SK-N-DZ (cell line): Measurements from ENCODE around the gene TMEM115.

ENCODE experiments used
- DNase-seq: peaks from one replicate; pipeline ENCODE4 v3.0.0-alpha.2; 2015; ENCODE audit warnings: low spot score

The TMEM115 gene

DNA sequence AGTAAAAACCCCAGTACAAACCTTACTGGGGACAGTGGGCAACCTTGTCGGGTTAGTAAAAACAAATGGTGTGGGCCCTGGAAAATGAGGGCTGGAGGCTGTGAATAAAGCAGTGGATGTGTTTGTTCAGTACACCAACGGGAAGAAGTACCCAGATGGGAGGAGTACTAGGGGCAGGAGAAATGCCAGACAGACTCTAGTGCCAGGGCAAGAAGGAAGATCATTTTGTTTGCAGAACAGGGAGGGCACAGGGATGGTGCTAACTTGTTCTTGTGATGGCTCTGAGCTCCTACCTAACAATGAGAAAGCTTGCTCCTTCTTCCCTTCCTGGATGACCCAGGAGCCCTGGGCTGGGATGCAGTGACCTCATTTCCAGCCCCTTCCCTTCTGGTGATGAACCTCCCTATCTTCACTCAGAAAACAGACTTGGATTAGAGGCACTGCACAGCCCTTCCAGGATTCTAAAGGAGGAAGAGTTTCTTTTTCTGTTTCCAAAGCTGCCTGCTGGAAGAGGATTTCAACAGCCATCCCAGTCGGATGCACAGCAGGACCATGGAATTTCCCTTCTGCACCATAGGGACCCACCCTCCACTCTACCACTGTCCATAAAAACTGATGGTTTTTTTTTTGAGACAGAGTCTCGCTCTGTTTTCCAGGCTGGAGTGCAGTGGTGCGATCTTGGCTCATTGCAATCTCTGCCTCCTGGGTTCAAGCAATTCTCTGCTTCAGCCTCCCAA lies 24.8 kb downstream of the TMEM115 start:
- DNase-seq, result no peak

DNA sequence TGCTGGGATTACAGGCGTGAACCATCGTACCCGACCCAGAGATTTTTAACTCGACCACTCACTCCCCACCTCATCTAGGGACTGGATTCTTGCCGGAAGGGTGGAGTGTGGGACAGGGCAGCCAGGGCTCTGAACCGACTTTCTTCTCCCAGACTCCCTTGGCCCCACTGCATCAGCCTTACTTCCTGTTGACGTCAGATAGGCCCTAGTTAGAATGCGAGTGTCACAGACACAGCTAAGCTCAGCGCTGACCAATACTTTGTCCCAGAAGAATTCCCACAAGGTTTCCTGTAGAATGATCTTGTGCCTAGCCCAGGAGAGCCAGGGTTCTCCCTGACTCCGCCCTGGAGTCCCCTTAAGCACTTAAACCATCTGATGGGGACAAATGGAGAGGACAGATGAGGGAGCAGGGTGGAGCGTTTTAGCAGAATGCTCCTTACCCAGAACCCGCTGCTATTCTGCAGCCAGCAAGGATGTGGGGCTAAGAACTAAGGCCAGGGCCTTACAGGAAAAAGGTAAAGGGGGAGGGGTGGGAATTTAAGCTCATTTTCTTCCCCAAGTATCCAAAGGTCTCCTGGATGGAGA lies 25.5 kb downstream of the TMEM115 start:
- DNase-seq, result no peak

DNA sequence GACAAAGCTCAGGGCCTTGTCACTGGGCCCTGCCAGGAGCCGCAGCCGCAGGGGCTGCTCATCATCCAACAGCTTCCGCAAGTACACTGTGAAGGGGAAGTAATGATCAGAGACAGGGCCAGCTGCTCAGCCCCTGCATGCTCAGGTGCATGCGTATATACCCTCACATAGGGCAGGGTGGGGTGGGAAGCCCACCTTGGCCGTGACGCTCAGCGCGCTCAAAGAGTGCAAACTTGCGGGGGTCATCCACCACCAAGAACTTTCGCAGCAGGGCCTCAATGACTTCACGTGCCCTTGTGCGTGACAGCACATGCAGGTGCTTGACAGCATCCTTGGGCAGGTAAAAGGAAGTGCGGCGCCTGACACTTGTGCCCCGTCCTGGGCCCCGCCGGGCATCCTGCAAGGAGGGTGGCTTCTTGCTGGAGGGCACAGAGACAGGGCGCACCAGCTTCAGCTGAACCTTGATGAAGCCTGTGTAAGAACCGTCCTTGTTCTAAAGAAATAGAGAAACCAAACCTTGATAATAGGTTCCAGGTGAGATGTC lies 27.9 kb downstream of the TMEM115 start:
- no peak for DNase-seq

DNA sequence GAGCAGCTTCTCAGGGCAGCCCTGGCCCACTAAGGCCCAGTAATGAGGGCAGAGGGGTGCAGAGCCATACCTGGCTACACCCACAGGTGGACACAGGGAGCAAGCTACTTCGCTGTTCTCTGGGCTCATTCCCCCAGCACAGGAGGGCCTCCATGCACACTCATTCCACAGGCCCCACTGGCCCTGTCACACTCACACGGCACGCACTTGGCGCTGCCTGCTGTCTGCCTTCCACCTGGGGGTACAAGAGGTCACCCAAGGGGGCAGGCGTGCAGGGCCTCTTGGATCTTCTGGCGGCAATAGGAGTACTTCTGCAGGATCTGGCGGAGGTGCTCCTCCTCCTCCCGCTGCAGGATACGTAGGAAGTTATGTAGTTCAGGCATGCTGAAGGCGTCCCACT lies 29.0 kb downstream of the TMEM115 start:
- DNase-seq, result no peak

DNA sequence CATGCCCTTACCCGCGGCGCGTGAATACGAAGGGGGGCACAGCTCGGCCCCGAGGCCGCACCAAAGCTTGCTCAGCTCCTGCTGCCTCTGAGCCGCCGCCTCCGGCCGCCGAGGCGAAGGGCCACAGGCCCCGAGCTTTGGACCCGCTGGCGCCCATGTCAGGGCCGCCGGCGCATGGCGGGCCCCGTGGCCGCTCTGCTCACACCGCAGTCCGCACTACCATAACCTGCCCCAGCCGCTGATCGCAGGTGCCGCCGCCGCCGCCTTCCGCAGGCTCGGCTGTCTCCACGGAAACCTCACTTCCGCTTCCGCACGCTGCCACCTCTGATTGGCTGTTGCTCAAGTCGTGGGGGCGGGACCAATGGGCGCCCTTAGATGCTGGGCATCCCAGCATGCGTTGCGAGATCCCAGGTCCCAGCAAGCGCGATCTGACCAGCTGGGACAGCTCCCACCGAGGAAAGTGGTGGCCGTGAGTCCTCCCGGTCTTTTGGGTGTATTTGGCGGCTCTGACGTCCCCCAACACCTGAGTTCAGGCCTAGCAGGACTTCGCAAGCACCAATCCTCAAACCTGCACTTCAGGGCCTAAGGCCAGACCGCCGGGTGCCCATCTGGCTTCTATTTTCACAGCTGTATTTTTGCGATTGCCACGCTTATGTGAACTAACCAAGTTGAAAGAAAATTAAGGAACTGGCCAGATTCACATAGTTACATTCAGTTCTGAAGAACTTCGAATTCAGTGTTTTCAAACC lies 31.2 kb downstream of the TMEM115 start, which contains the start of gene TUSC2:
Gene TUSC2, minus strand, starts transcription at position 281 of the 749 bp plus-strand sequence. Its CDS starts 124 bp downstream, at position 157.
- peak; percentile 95 for DNase-seq

DNA sequence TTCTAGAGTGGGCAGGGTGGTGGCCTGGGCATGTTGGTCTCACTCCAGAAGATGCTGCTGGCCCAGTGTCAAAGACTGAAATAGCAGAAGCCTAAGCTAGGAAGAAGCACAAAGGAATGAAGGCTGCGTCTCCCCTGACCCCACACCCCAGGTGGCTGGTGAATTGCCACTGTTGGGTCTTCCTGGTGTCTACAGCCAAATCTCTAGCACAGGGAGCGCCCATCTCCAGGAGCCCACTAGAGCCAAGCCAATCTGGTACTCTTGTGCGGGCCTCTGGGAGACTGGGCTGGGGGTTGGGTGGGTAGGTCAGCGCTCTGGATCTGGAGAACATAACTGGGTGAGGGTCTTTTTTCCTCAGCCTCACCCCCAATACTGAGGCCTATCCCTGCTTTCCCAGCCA lies 32.2 kb downstream of the TMEM115 start:
- no peak for DNase-seq

DNA sequence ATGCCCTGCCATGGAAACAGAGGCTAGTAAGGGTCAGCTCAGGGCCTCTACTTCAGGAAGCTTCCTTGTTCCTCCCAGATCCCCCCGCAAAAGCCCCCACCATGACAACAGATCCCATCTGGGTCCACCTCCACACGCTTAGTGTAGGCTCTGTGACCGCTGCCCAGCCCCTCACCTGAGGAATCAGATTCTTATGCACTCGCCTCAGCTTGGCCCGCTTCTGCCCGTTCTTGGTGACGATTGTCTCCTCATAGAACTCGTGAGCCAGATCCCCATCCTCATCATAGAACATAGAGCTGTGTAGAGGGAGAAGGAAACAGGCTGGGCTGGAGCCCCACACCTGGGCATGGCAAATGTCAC lies 33.2 kb downstream of the TMEM115 start:
- no peak for DNase-seq

DNA sequence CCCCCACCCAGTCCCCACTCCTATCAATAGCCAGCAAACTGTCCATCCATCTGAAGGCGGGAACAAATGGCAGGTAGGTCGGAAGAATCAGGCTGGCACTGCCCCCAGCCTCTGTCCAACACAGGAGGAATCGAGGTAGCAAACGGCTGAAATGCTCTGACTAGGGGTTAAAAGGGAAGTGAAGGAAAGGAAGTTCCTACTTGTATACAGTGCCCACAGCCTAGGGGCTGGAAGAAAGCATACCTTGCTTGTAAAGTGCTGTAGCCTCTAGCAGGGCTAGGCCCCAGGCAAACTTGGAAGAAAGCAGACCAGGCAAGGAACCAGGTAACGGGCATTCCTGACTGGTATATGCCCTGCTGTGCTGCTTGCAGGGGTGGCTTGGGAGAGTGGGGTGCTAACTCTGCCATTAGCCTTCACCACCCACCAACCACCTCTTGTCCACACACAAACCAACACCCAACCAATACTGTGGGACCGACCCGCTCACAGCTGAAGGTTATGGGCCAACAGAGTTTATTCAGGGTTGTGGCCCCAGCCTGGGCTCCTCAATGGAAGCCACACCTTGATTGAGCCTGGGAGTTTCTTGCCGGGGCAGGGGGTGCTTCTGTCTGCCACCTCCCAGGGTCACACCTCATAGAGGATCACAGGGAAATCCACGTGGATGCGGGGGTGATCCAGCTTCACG lies 33.7 kb downstream of the TMEM115 start:
- no peak for DNase-seq

DNA sequence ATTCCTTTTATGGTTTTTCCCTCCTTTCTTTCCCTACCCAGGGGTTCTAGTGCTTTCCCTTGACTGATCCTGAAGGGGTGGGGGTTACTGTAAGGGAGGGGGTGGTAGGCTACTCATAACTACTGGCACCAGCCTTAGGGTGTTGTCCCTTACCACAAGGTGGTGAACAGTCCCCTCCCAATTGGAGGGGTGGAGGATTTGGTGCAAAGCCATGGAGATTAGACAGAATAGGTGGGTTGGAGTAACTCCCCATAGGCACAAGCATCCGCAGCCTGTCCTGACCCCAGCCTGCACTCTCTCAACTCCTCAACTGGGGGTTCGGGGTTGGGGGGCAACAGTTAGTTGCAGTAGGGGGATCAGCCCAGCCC lies 34.2 kb downstream of the TMEM115 start:
- DNase-seq, result no peak

DNA sequence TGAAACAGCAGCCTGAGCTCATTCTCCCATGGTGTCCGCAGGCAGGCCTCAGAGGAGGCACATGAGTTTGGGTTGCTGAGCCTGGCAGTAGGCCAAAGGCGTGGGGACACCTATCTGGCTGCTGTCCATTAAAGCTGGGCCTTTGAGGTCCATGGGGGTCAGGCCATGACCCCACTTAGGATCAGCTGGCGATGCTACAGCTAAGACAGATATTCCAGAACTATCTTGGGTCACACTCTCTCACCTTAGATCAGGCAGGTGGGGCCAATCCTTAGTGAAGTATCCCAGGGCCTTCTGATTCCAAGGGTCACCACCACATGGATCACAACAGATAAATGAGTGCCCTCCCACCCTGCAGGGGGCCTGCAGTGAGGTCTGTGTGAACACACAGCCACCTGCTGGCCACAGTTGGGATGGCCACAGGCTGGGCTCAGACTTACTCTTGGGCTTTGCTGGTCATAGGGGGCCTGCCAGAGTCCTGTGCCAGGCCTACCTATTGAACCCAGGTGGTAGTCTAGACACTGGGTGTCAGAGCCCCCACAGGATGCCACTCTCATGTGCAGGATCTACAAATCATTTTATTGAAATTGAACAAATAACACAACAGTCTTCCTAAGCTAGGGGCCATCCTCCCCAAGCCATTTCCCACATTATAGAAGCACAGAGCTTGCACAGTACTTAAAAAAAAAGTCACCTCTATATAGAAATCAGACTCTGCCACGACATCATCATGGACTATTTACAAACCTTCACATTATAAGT lies 34.8 kb downstream of the TMEM115 start:
- DNase-seq, result peak; percentile 71

DNA sequence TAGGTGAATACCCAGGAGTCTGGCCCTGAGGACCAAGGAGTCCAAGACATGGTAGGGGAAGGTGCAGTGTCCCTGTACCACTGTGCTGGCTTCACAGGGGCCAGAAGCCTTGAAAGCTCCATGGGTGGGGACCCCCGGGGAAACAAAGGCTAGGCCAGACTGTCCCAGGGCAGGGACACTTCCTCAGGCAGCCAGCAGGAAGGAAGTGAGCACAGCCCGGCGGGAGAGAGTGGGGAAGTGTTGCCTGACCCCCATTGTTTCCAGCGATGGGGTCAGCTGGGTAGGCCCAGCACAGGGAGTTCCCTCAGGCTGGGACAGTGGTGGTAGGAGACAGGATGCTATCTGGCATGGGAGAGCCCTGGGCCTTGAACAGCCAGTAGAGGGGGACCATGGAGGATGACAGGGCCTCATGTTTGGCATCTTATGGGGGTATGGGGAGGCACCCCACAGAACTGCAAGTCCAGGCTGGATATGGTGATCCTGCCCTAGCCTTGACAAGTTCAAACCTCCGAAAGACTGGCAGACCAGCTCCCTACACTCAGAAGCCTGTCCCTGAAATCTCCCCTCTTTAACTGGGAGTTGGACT lies 35.6 kb downstream of the TMEM115 start:
- no peak for DNase-seq

DNA sequence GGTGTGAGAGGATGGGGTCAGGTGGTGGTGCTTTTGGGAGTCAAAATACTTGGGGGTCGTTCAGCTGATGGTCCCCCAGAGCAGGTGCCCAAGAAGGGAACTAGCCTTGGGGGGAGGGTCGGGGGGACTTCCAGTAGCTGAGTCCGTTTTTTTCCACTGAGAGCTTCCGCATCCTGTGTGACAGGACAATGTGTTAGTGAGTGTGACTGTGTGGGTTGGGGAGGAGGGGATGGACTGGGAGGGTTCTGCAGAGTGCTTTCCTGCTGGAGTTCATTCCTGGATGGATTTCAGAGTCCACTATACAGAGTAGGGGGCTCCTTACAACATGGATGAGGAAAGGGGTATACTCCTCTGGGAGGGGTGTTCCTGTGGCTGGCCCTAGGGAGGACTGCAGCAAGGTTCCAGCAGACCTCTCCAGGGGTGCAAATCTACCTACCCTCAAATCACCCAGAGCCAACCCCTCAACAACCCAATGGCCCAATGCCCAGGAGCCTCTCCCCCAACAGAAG lies 36.2 kb downstream of the TMEM115 start:
- no peak for DNase-seq

DNA sequence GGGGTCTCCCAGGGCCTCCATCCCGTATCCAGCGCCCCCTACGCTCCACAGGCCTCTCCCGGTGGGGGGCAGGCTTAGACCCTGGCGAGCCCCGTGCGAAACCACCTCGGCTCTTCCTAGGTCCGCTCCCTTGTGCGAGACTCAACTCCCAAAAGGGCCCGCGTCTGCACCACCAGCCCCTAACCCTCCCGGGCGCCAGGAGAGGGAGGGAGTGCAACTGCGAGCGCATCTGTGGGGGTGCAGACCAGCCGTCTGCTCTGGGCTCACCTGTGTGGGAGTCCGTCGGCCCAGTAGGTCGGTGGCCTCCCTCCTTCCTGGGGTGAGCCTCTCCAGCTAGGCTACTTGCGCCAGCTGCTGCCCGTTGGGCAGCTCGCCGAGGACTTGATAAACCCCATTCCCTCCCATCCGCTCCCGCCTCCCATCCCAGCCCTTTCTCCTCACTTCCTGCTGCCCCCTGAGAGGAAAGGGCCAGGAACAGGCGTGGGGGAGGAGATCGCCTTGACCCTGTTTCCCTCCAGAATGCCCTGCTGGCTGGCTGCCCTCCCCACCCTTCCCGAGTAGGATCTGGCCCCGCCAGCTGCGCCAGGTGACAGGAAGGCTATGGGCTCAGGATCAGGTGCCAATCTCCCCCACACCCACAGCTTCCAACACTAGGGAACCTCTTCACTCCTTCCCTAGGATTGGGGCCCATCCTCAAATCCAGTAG lies 36.8 kb downstream of the TMEM115 start, which contains the start of gene HYAL2:
Gene HYAL2, minus strand, starts transcription at position 360 of the 706 bp plus-strand sequence. CDS start 2,256 bp downstream, outside the sequence.
- DNase-seq, result no peak

DNA sequence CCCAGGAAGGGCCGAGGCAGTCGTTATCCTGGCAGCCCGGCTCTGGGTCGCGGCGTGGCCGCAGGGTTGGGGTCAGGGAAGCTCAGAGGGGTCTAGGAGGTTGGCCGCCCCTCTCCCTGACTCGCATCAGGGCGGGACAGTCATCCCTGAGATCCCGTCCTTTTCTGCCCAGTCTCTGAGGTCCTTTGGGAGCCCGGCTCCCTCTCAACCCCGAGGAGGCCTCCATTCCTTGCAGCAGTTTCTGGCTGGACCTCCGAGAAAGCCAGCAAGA lies 37.3 kb downstream of the TMEM115 start:
- no peak for DNase-seq

DNA sequence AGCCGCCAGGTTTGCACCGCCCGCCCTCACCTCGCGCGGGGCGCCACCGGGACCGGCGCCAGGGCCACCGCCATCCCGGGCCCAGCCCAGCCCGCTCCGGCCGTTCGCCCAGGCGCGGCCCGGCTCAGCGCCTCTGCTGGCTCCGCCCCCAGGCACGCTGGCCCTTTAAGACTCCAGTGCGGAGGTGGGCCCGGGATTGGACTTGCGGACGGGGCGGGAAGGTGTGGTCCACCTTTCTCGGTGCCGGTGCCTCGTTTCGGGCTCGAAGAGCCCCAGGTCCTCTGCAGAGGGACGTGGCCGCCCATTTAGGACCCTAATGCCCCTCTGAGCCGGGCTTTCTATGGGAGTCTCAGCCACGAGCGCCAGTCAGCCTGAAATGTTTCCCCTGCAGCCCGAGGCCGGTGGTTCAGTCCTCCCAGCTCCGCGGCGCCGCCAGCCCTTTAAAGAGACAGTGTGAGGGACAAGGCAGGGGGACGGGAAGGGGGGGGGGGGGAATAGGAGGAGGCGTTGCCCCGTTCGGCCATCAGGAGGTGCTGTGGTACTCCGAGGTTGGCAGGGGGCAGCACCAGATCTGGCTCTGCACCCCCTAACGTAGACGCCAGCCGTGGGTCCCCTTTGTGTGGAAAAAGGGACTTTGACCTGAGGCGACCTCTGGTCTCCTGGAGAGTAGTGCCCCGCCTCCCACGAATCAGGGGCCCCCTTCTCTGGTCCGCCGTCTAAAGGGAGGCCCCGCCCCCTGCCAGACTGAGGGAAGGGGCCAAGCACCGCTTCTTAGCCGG lies 37.8 kb downstream of the TMEM115 start:
- DNase-seq, result peak; percentile 89

DNA sequence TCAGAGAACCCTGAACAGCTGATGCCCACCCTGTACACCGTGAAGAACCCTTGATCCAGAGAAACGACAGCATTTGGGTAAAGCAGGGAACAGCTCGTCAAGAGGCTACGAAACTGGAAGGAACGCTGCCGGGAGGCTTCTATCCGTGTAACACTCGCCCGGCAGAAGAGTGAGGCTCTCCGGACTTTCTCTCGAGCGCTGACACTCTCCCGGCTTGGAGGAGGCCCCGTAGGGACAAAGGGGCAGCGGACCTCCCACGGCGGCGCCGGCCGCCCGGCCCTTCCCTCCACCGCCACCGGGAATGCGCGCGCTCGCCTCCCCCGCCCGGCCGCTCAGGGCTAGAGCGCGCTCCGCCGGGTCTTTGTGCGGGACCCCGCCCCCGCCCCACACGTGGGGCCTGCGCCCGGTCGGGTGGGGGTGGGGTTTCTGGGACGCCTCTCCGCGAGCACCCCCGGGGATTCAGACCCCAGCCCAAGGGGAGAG lies 38.4 kb downstream of the TMEM115 start:
- peak; percentile 67 for DNase-seq

DNA sequence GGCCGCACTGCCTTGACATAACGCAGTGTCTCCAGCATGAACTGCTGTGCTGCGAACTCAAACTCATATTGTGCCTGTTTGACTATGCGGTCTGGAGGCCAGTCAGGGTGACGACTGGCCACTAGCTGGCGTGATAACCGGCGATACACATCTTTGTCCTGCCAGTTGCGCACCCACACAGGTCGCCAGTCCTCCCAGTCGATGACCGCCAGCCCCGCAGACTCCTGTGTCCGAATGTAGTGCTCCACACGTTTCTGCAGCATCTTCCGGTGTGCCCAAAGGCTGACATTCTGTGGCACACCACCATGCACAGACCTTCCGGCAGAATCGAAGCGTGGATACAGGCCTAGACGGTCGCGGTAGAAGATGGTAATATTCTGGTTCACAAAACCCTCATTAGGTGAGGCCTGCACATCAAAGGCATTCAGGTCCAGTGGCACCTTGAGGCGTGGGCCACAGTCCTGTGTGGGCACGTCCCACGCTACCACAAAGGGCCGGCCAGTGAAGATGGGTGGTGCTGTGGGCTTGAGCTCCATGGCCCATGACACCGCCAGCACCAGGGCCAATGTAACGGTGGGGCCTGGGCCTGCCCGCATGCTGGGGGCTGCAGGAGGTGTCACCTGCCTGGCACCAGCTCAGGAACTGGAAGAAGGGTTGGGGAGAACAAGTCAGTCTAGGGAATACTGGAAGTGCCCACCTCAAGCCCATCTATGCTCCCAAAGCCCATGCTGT lies 39.3 kb downstream of the TMEM115 start:
- no peak for DNase-seq

DNA sequence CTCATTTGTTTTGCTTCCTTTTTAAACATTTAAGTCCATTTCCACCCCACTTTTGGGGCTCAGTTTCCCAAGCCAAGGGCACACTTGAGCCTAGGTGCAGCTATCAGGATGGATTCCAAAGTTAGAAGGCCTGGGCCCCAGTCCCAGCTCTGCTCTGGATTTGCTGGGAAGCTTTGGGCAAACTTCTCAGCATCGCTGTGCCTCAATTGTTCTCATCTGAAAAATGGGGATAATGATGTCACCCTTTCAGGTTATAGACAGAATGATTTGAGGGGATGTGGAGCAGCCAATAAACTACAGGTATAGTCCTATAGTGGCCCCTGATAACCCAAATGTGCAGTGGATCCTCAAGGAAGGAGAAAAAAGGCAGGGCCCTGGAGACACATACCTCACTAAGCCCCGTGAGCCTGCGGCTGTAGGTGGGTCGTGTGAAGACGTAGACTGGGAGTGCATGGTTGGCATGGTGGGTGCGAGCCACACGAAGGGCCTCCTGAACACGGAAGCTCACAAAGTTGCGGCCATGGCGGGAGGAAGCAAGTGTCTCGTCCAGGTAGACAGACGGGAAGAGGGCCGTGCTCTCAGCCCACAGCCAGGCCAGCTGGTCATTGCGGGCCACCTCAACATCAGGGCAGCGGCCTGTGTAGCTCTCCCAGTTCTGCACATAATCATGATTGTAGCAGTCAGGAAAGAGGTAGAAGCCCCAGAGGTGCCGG lies 40.0 kb downstream of the TMEM115 start:
- DNase-seq, result no peak
